Lower leg skin (tissue), 3 donors: ENCODE measurements around the gene SEC61G.

Source experiments
- POLR2A ChIP-seq, 2 donors: fragments of 450-650 bp; IDR thresholded peaks; one replicate each; pipeline ENCODE4 v1.6.1; 2016 to 2017; ENCODE audit warnings: antibody characterized with exemption in 2 of 2, mild to moderate bottlenecking in 1 of 2, moderate library complexity in 1 of 2
- TF ChIP-seq, protein P1 (sequence below), 3 donors: fragments of 450-650 bp; IDR thresholded peaks; one replicate each; pipeline ENCODE4 v1.5.1; 2016; ENCODE audit warnings: antibody characterized with exemption in 3 of 3, mild to moderate bottlenecking in 3 of 3, moderate library complexity in 2 of 3

DNA sequence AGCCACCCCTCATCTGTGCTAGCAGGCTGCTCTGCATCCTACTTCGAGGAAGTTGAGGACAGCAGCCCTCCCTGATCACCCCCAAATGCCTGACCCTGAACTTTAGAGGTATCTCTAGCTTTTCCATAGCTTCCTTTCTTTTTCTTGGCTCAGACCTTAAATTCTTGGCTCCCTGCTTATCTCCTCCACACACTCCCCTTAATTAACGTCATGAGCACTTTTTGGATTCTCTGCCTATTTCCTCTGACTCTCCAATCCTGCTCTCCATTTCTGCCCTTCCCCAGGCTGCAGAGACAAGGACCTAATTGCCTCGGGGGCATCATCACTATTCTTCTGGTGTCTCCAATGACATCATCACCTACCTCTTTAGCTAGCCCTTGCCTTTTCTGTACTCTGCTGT lies 40.8 kb upstream of the SEC61G start:
- TF ChIP-seq, protein P1, sequence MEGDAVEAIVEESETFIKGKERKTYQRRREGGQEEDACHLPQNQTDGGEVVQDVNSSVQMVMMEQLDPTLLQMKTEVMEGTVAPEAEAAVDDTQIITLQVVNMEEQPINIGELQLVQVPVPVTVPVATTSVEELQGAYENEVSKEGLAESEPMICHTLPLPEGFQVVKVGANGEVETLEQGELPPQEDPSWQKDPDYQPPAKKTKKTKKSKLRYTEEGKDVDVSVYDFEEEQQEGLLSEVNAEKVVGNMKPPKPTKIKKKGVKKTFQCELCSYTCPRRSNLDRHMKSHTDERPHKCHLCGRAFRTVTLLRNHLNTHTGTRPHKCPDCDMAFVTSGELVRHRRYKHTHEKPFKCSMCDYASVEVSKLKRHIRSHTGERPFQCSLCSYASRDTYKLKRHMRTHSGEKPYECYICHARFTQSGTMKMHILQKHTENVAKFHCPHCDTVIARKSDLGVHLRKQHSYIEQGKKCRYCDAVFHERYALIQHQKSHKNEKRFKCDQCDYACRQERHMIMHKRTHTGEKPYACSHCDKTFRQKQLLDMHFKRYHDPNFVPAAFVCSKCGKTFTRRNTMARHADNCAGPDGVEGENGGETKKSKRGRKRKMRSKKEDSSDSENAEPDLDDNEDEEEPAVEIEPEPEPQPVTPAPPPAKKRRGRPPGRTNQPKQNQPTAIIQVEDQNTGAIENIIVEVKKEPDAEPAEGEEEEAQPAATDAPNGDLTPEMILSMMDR (IDR thresholded peaks at IDR 0.05), result no peak
- TF ChIP-seq POLR2A (IDR thresholded peaks at IDR 0.05), result no peak
